Natural killer cell (primary cell): ENCODE results near the gene ATP5PD. TPM values are rescaled to one million over a fixed set of nuclear protein-coding genes. Genes with fewer than 3 reads are reported as not detected.
"Not testable (repeated sequence)": the region's sequence is repeated elsewhere in the genome, so short reads cannot be mapped to it uniquely, and the experiment has no call there.

Experiments used
- ATAC-seq, 3 donors: fragments of 150-1000 bp in 2 of 3; fragments of 200-7000 bp in 1 of 3; cut with Tn5 transposase; 1 replicate in 1 of 3; 2 replicates in 2 of 3; pipeline ENCODE4 v1.10.0; 2021; ENCODE audit warnings: mild to moderate bottlenecking in 2 of 3, moderate library complexity in 2 of 3
- DNase-seq, 2 donors: peaks; one replicate each; pipeline versions ENCODE4 v3.0.0 to v3.0.0-alpha.2; 2013 to 2021; ENCODE audit warnings: mixed read lengths in 1 of 2
- H3K27ac ChIP-seq: one replicate; pipeline ENCODE4 v1.5.1; 2013; ENCODE audit warnings: mild to moderate bottlenecking, low read length
- H3K27me3 ChIP-seq: one replicate; pipeline ENCODE4 v1.6.1; 2013; ENCODE audit warnings: low read length; ENCODE audit not compliant: control insufficient read depth, insufficient read depth
- H3K36me3 ChIP-seq: one replicate; pipeline ENCODE4 v1.6.1; 2013; ENCODE audit warnings: low read length; ENCODE audit not compliant: control insufficient read depth, insufficient read depth
- H3K4me1 ChIP-seq: one replicate; pipeline ENCODE4 v1.6.1; 2013; ENCODE audit warnings: low read length; ENCODE audit not compliant: control insufficient read depth, insufficient read depth
- H3K4me3 ChIP-seq: one replicate; pipeline ENCODE4 v1.5.1; 2013; ENCODE audit warnings: low read length
- H3K9me3 ChIP-seq: one replicate; pipeline ENCODE4 v1.6.1; 2013; ENCODE audit warnings: low read length; ENCODE audit not compliant: control insufficient read depth, insufficient read depth
- H3K27ac Mint-ChIP-seq, 2 donors: one replicate each; pipeline ENCODE4 v1.8.0; 2022; ENCODE audit warnings: mild to moderate bottlenecking in 2 of 2, mixed read lengths in 2 of 2, moderate library complexity in 1 of 2
- H3K27me3 Mint-ChIP-seq, 2 donors: one replicate each; pipeline ENCODE4 v1.8.0; 2022; ENCODE audit warnings: low read depth in 2 of 2, mixed read lengths in 2 of 2
- H3K36me3 Mint-ChIP-seq: one replicate; pipeline ENCODE4 v1.8.0; 2022; ENCODE audit warnings: mixed read lengths
- H3K4me1 Mint-ChIP-seq, 2 donors: one replicate each; pipeline ENCODE4 v1.8.0; 2022; ENCODE audit warnings: mixed read lengths in 2 of 2
- H3K4me3 Mint-ChIP-seq: one replicate; pipeline ENCODE4 v1.8.0; 2022; ENCODE audit warnings: mild to moderate bottlenecking, moderate library complexity, mixed read lengths
- H3K9me3 Mint-ChIP-seq, 2 donors: one replicate each; pipeline ENCODE4 v1.8.0; 2022; ENCODE audit warnings: mixed read lengths in 2 of 2
- CTCF ChIP-seq: fragments of 200-600 bp; IDR thresholded peaks from one replicate; pipeline ENCODE4 v1.8.0; 2022; ENCODE audit warnings: antibody characterized with exemption
- WGBS: methylation state at CpG from one replicate; pipeline ENCODE4 v1.1.7; 2013; ENCODE audit warnings: missing lambda C conversion rate; ENCODE audit not compliant: insufficient coverage; 5-methylcytosine and 5-hydroxymethylcytosine counted together
- intact Hi-C: fragments of 100-400 bp; cut with micrococcal nuclease; formaldehyde crosslinking; loops from one replicate; pipeline ENCODE4 v1.14.2; 2022
- total RNA-seq, 4 donors: library from RNA; stranded (reverse); fragments of 120-200 nt in 1 of 4; gene quantifications; one replicate each; pipeline versions ENCODE4 v1.2.3 to v1.2.4, GENCODE V29; 2013 to 2022

ATP5PD gene
- total RNA-seq, 3 donors from 2014 or later (not counting 1 experiment from before 2014, with no cell fraction given), result 74.7 to 96.3 (median 75.2) TPM

- Histone ChIP-seq H3K4me3 (no peak overlapping the region), H3K27ac (no peak overlapping the region), H3K36me3 (peaks cover 22% of the 10 kb centered on the region), H3K9me3 (no peaks in the 10 kb centered on the region), H3K27me3 (no peaks in the 10 kb centered on the region), H3K4me1 (peaks cover 19% of the 10 kb centered on the region)
- 100% methylated on average over 4 of the region's 5 CpGs for WGBS
- no peak for DNase-seq
- H3K27ac Mint-ChIP-seq, result peak overlapping the region; percentile 85 to 98
- ATAC-seq, result no peak
- intact Hi-C loops, result no loop called here
- peaks cover 33 to 34% of the 10 kb centered on the region in 2 donors for H3K4me1 Mint-ChIP-seq
- no peaks in the 10 kb centered on the region for H3K27me3 Mint-ChIP-seq
- no peak for TF ChIP-seq CTCF
- peak overlapping the region; percentile 97 for H3K4me3 Mint-ChIP-seq
- no peaks in the 10 kb centered on the region for H3K9me3 Mint-ChIP-seq
- no peaks in the 10 kb centered on the region for H3K36me3 Mint-ChIP-seq
Observed at GRCh38 chr17:75049057-75049456, 2.3 kb upstream of the ATP5PD start.

GRCh38 chr17:75048249-75048878 lies 1.6 kb upstream of the ATP5PD start:
- no peak for DNase-seq
- no peak for TF ChIP-seq CTCF
- H3K27ac ChIP-seq, result no peak overlapping the region

GRCh38 chr17:75047398-75048098 lies 779 bp upstream of the ATP5PD start:
- Mint-ChIP-seq H3K4me1 (peaks cover 33 to 34% of the 10 kb centered on the region in 2 donors), H3K4me3 (peak overlapping the region; percentile 97), H3K9me3 (no peaks in the 10 kb centered on the region), H3K27ac (peak overlapping the region; percentile 85 to 98), H3K36me3 (no peaks in the 10 kb centered on the region), H3K27me3 (no peaks in the 10 kb centered on the region)
- peaks cover 10% of the 10 kb centered on the region for H3K36me3 ChIP-seq
- 1% methylated on average over 38 of the region's 38 CpGs for whole genome bisulfite sequencing
- DNase-seq (peak; percentile 32 to 50), ATAC-seq (no peak)
- H3K4me1 ChIP-seq, result peaks cover 19% of the 10 kb centered on the region
- H3K4me3 ChIP-seq, result peak overlapping the region; percentile 92
- no peaks in the 10 kb centered on the region for H3K27me3 ChIP-seq
- intact Hi-C loops, result loop anchor here (2.0 kb wide), 1 partner anchor 35 kb away; the partner anchor contains the start of gene MRPL58
- TF ChIP-seq CTCF, result no peak
- H3K27ac ChIP-seq, result peak overlapping the region; percentile 30
- no peaks in the 10 kb centered on the region for H3K9me3 ChIP-seq

More at GRCh38 chr17:75048249-75048878, 1.6 kb upstream of the ATP5PD start:
- Mint-ChIP-seq H3K9me3 (no peaks in the 10 kb centered on the region), H3K4me3 (peak overlapping the region; percentile 97), H3K4me1 (peaks cover 33 to 34% of the 10 kb centered on the region in 2 donors), H3K36me3 (no peaks in the 10 kb centered on the region), H3K27ac (peak overlapping the region; percentile 85 to 98), H3K27me3 (no peaks in the 10 kb centered on the region)
- WGBS, result 59% methylated on average over 5 of the region's 5 CpGs
- Histone ChIP-seq H3K36me3 (peaks cover 16% of the 10 kb centered on the region), H3K4me1 (peaks cover 19% of the 10 kb centered on the region), H3K4me3 (no peak overlapping the region), H3K27me3 (no peaks in the 10 kb centered on the region), H3K9me3 (no peaks in the 10 kb centered on the region)
- intact Hi-C loops, result no loop called here
- no peak for ATAC-seq

GRCh38 chr17:75045946-75046406 lies 793 bp downstream of the ATP5PD start:
- Histone ChIP-seq H3K4me3 (peak overlapping the region; percentile 92), H3K4me1 (peaks cover 19% of the 10 kb centered on the region), H3K27ac (peak overlapping the region; percentile 81)
- H3K36me3 ChIP-seq, H3K36me3 Mint-ChIP-seq, DNase-seq, H3K9me3 Mint-ChIP-seq, H3K27me3 Mint-ChIP-seq, H3K27me3 ChIP-seq, ATAC-seq, H3K9me3 ChIP-seq: not testable (repeated sequence)
- Mint-ChIP-seq H3K4me1 (peaks cover 33 to 34% of the 10 kb centered on the region in 2 donors), H3K27ac (peak overlapping the region; percentile 94 to 98), H3K4me3 (peak overlapping the region; percentile 95)
- intact Hi-C loops, result loop anchor here (2.0 kb wide), 1 partner anchor 33 kb away; the partner anchor contains the start of gene MRPL58
- 26% methylated on average over 24 of the region's 25 CpGs for WGBS
